ENCODE measurements around the gene NSD2. TPM values are rescaled to one million over a fixed set of nuclear protein-coding genes. Genes with fewer than 3 reads are reported as not detected.
"Not testable (repeated sequence)": the region's sequence is repeated elsewhere in the genome, so short reads cannot be mapped to it uniquely, and the experiment has no call there.

The NSD2 gene
- total RNA-seq, 1 experiment from 2014 or later = 69.0 TPM

- Histone ChIP-seq H3K9me2 (replicated peaks; ENCODE audit: low read length) (no peaks in the 10 kb centered on the region), H3K27me3 (ENCODE audit: low read length) (no peaks in the 10 kb centered on the region), H3K27ac (ENCODE audit: low read length) (peak overlapping the region; percentile 51), H3K36me3 (ENCODE audit: low read depth, low read length) (peaks cover 8% of the 10 kb centered on the region; the same call in 1 of the 2 replicates), H3K4me1 (ENCODE audit: insufficient read depth, low read length) (peaks cover 29% of the 10 kb centered on the region), H3K9ac (ENCODE audit: low read length) (no peak overlapping the region), H3K79me2 (ENCODE audit: low read length) (peaks cover 95% of the 10 kb centered on the region), H2AFZ (ENCODE audit: low read length) (no peak overlapping the region), H3F3A (ENCODE audit: low read length, unreplicated experiment) (no peaks in the 10 kb centered on the region), H3K4me2 (ENCODE audit: low read length) (peak overlapping the region; percentile 71), H3K9me3 (ENCODE audit: low read length) (no peaks in the 10 kb centered on the region), H4K20me1 (ENCODE audit: low read length) (peaks cover 14% of the 10 kb centered on the region; the same call in 1 of the 2 replicates), H3K4me3 (ENCODE audit: low read length) (no peak overlapping the region)
- CTCF ChIA-PET = no interaction called here
- TF ChIP-seq CTCF (conservative IDR thresholded peaks at IDR 0.05; ENCODE audit: low read depth, low read length) (no peak), EZH2phosphoT487 (IDR thresholded peaks at IDR 0.05; ENCODE audit: borderline replicate concordance, low read length) (no peak)
- BruUV-seq (replicated peaks) = no TSS peak
- ATAC-seq (no peak), DNase-seq (peak; percentile 66)
- POLR2A ChIA-PET (ENCODE audit: unreplicated experiment) = no interaction called here
- intact Hi-C loops (cut with micrococcal nuclease) = no loop called here
Measured at GRCh38 chr4:1998296-1998695, 127.1 kb downstream of the NSD2 start.

GRCh38 chr4:1999308-1999707 is 128.1 kb downstream of the NSD2 start:
- BruUV-seq (replicated peaks); H3K4me3 ChIP-seq (ENCODE audit: low read length); CTCF ChIA-PET; POLR2A ChIA-PET (ENCODE audit: unreplicated experiment); ATAC-seq; H3K36me3 ChIP-seq (ENCODE audit: low read depth, low read length); H3F3A ChIP-seq (ENCODE audit: low read length, unreplicated experiment); DNase-seq; H3K9me3 ChIP-seq (ENCODE audit: low read length); H3K4me2 ChIP-seq (ENCODE audit: low read length); H3K9ac ChIP-seq (ENCODE audit: low read length); H2AFZ ChIP-seq (ENCODE audit: low read length); H3K27ac ChIP-seq (ENCODE audit: low read length); H3K27me3 ChIP-seq (ENCODE audit: low read length); H3K9me2 ChIP-seq (replicated peaks; ENCODE audit: low read length); intact Hi-C loops (cut with micrococcal nuclease): not testable (repeated sequence)
- Histone ChIP-seq H3K79me2 (ENCODE audit: low read length) (peaks cover 96% of the 10 kb centered on the region), H3K4me1 (ENCODE audit: insufficient read depth, low read length) (peaks cover 29% of the 10 kb centered on the region), H4K20me1 (ENCODE audit: low read length) (peaks cover 14% of the 10 kb centered on the region; the same call in 1 of the 2 replicates)

- intact Hi-C loops (cut with micrococcal nuclease); H3K9me3 ChIP-seq (ENCODE audit: low read length); CTCF ChIA-PET: not testable (repeated sequence)
Measured at GRCh38 chr4:2003361-2003760, 132.2 kb downstream of the NSD2 start.

GRCh38 chr4:2006367-2006766 is 135.2 kb downstream of the NSD2 start:
- no peak overlapping the region for H3K4me2 ChIP-seq (ENCODE audit: low read length)
- ATAC-seq = no peak
- no peak for DNase-seq
- no peaks in the 10 kb centered on the region for H3K27me3 ChIP-seq (ENCODE audit: low read length)
- no TSS peak for BruUV-seq (replicated peaks)
- no peak overlapping the region for H3K4me3 ChIP-seq (ENCODE audit: low read length)
- H3K36me3 ChIP-seq (ENCODE audit: low read depth, low read length) = no peaks in the 10 kb centered on the region
- H3K4me1 ChIP-seq (ENCODE audit: insufficient read depth, low read length) = peaks cover 14% of the 10 kb centered on the region
- peaks cover 71% of the 10 kb centered on the region for H3K79me2 ChIP-seq (ENCODE audit: low read length)
- no peak overlapping the region for H3K27ac ChIP-seq (ENCODE audit: low read length)
- no peaks in the 10 kb centered on the region for H3F3A ChIP-seq (ENCODE audit: low read length, unreplicated experiment)
- no peak for TF ChIP-seq EZH2phosphoT487 (IDR thresholded peaks at IDR 0.05; ENCODE audit: borderline replicate concordance, low read length)
- no peak for TF ChIP-seq EZH2 (IDR thresholded peaks at IDR 0.05; ENCODE audit: low read length, unreplicated experiment)
- TF ChIP-seq CTCF (conservative IDR thresholded peaks at IDR 0.05; ENCODE audit: low read depth, low read length) = no peak
- no peak overlapping the region for H3K9ac ChIP-seq (ENCODE audit: low read length)
- ChIA-PET CTCF (no interaction called here), POLR2A (ENCODE audit: unreplicated experiment) (interaction anchor here (0.6 kb wide), 1 partner anchor 530 kb away, joined by 6 read pairs; no protein-coding TSS in a partner anchor)
- no peaks in the 10 kb centered on the region for H3K9me3 ChIP-seq (ENCODE audit: low read length)
- H3K9me2 ChIP-seq (replicated peaks; ENCODE audit: low read length) = no peaks in the 10 kb centered on the region
- intact Hi-C loops (cut with micrococcal nuclease) = no loop called here
- peaks cover 16% of the 10 kb centered on the region; the same call in 1 of the 2 replicates for H4K20me1 ChIP-seq (ENCODE audit: low read length)
- no peak overlapping the region for H2AFZ ChIP-seq (ENCODE audit: low read length)

More at GRCh38 chr4:2003361-2003760, 132.2 kb downstream of the NSD2 start:
- BruUV-seq (replicated peaks); H3K9ac ChIP-seq (ENCODE audit: low read length); H3K9me2 ChIP-seq (replicated peaks; ENCODE audit: low read length); H3K4me2 ChIP-seq (ENCODE audit: low read length); DNase-seq; H2AFZ ChIP-seq (ENCODE audit: low read length); H3K27me3 ChIP-seq (ENCODE audit: low read length); ATAC-seq; H3F3A ChIP-seq (ENCODE audit: low read length, unreplicated experiment); H3K27ac ChIP-seq (ENCODE audit: low read length); H3K4me3 ChIP-seq (ENCODE audit: low read length); POLR2A ChIA-PET (ENCODE audit: unreplicated experiment); H3K36me3 ChIP-seq (ENCODE audit: low read depth, low read length): not testable (repeated sequence)
- Histone ChIP-seq H3K79me2 (ENCODE audit: low read length) (peaks cover 99% of the 10 kb centered on the region), H4K20me1 (ENCODE audit: low read length) (peaks cover 16% of the 10 kb centered on the region; the same call in 1 of the 2 replicates), H3K4me1 (ENCODE audit: insufficient read depth, low read length) (peaks cover 17% of the 10 kb centered on the region)
